Measurements from ENCODE around the gene LYAR. TPM values are rescaled to one million over a fixed set of nuclear protein-coding genes. Genes with fewer than 3 reads are reported as not detected.

The LYAR gene
- total RNA-seq, 1 experiment from 2014 or later = 37.5 TPM

DNA sequence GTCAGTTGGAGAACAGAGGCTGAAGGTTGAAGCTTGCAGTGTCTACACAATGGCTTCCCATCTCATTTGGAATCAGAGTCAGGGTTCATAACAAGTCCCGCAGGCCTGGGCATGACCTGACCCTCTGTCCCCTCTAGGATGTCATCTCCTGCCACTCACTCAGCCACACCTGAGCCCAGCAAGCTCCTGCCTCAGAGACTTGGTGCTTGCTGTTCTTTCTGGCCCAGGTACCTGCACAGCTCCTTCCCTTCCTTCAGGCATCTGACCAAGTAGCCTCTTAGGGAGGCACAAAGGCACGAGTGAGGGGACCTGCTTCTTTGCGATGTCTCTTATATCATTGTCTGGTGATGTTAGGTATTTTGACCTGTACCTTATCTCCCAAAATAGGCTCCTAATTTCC lies 9.1 kb upstream of the LYAR start:
- TF ChIP-seq, protein P1, sequence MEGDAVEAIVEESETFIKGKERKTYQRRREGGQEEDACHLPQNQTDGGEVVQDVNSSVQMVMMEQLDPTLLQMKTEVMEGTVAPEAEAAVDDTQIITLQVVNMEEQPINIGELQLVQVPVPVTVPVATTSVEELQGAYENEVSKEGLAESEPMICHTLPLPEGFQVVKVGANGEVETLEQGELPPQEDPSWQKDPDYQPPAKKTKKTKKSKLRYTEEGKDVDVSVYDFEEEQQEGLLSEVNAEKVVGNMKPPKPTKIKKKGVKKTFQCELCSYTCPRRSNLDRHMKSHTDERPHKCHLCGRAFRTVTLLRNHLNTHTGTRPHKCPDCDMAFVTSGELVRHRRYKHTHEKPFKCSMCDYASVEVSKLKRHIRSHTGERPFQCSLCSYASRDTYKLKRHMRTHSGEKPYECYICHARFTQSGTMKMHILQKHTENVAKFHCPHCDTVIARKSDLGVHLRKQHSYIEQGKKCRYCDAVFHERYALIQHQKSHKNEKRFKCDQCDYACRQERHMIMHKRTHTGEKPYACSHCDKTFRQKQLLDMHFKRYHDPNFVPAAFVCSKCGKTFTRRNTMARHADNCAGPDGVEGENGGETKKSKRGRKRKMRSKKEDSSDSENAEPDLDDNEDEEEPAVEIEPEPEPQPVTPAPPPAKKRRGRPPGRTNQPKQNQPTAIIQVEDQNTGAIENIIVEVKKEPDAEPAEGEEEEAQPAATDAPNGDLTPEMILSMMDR (conservative IDR thresholded peaks at IDR 0.05; ENCODE audit: low read depth, low read length) = no peak
- TF ChIP-seq EZH2 (IDR thresholded peaks at IDR 0.05; ENCODE audit: low read length, unreplicated experiment) (no peak), EZH2phosphoT487 (IDR thresholded peaks at IDR 0.05; ENCODE audit: borderline replicate concordance, low read length) (no peak)
- no peak overlapping the region for H3K4me2 ChIP-seq (ENCODE audit: low read length)
- ChIA-PET POLR2A (ENCODE audit: unreplicated experiment) (no interaction called here), CTCF (no interaction called here)
- H3K9me3 ChIP-seq (ENCODE audit: low read length) = no peaks in the 10 kb centered on the region
- H4K20me1 ChIP-seq (ENCODE audit: low read length) = no peaks in the 10 kb centered on the region
- H3K79me2 ChIP-seq (ENCODE audit: low read length) = 0 out of 2 replicates have a peak, but pooled peaks cover 5% of the 10 kb centered on the region
- BruUV-seq (replicated peaks) = no TSS peak
- no peak overlapping the region for H3K27ac ChIP-seq (ENCODE audit: low read length)
- H3K4me1 ChIP-seq (ENCODE audit: insufficient read depth, low read length) = no peaks in the 10 kb centered on the region
- no peaks in the 10 kb centered on the region for H3K9me2 ChIP-seq (replicated peaks; ENCODE audit: low read length)
- H3K27me3 ChIP-seq (ENCODE audit: low read length) = no peaks in the 10 kb centered on the region
- no peak overlapping the region for H3K9ac ChIP-seq (ENCODE audit: low read length)
- ATAC-seq (no peak), DNase-seq (no peak)
- no peaks in the 10 kb centered on the region for H3F3A ChIP-seq (ENCODE audit: low read length, unreplicated experiment)
- no peak overlapping the region for H3K4me3 ChIP-seq (ENCODE audit: low read length)
- no peaks in the 10 kb centered on the region for H3K36me3 ChIP-seq (ENCODE audit: low read depth, low read length)
- H2AFZ ChIP-seq (ENCODE audit: low read length) = no peak overlapping the region
- intact Hi-C loops (cut with micrococcal nuclease) = no loop called here

DNA sequence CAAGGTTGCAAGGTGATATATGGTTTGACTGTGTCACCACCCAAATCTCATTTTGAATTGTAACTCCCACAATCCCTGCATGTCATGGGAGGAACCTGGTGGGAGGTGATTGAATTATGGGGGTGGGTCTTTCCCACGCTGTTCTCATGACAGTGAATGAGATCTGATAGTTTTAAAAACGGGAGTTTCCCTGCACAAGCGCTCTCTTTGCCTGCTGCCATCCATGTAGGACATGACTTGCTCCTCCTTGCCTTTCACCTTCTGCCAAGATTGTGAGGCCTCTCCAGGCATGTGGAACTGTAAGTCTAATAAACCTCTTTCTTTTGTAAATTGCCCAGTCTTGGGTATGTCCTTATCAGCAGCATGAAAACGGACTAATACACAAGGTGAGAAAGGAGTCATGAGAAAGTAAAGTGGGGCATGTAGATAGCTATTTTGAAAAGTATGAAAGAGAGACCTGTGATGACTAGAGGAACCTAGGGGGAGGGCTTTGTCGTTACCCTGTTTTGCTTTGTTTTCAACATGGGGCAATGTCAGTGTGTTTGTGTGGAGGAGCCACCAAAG lies 6.4 kb upstream of the LYAR start:
- ChIA-PET POLR2A (ENCODE audit: unreplicated experiment) (no interaction called here), CTCF (no interaction called here)
- no peak overlapping the region for H3K4me2 ChIP-seq (ENCODE audit: low read length)
- TF ChIP-seq, protein P1 (conservative IDR thresholded peaks at IDR 0.05; ENCODE audit: low read depth, low read length) = no peak
- TF ChIP-seq EZH2phosphoT487 (IDR thresholded peaks at IDR 0.05; ENCODE audit: borderline replicate concordance, low read length) (no peak), EZH2 (IDR thresholded peaks at IDR 0.05; ENCODE audit: low read length, unreplicated experiment) (no peak)
- peaks cover 29% of the 10 kb centered on the region for H3K79me2 ChIP-seq (ENCODE audit: low read length)
- no peak overlapping the region for H2AFZ ChIP-seq (ENCODE audit: low read length)
- ATAC-seq = no peak
- H3F3A ChIP-seq (ENCODE audit: low read length, unreplicated experiment) = no peaks in the 10 kb centered on the region
- BruUV-seq (replicated peaks) = no TSS peak
- H3K27ac ChIP-seq (ENCODE audit: low read length) = no peak overlapping the region
- H3K4me3 ChIP-seq (ENCODE audit: low read length) = no peak overlapping the region
- H3K27me3 ChIP-seq (ENCODE audit: low read length) = no peaks in the 10 kb centered on the region
- no peaks in the 10 kb centered on the region for H3K9me2 ChIP-seq (replicated peaks; ENCODE audit: low read length)
- peaks cover 4% of the 10 kb centered on the region for H3K4me1 ChIP-seq (ENCODE audit: insufficient read depth, low read length)
- no peaks in the 10 kb centered on the region for H3K9me3 ChIP-seq (ENCODE audit: low read length)
- no peak overlapping the region for H3K9ac ChIP-seq (ENCODE audit: low read length)
- H3K36me3 ChIP-seq (ENCODE audit: low read depth, low read length) = no peaks in the 10 kb centered on the region
- no peak for DNase-seq
- no peaks in the 10 kb centered on the region for H4K20me1 ChIP-seq (ENCODE audit: low read length)
- intact Hi-C loops (cut with micrococcal nuclease) = no loop called here

DNA sequence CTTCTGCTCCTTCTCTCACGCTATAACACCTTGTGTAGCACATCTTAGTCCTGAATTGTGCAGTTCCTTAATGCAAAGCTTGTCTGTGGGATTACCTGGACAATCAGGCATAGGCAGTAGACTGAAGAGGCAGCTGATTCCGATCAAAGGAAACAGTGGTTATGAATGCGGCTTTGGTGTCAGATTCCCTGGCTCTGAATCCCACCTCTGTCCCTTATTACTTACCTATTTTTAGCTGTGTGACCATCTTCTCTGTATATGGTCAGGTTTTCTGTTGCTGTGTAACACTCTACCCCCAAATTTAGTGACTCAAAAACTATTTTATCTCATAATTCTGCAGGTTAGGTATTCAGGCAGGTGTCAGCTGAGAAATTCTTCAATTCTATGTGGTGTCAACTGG lies 3.3 kb upstream of the LYAR start:
- H3K27me3 ChIP-seq (ENCODE audit: low read length) = no peaks in the 10 kb centered on the region
- H4K20me1 ChIP-seq (ENCODE audit: low read length) = no peaks in the 10 kb centered on the region
- no TSS peak for BruUV-seq (replicated peaks)
- no peaks in the 10 kb centered on the region for H3K9me3 ChIP-seq (ENCODE audit: low read length)
- H3K4me2 ChIP-seq (ENCODE audit: low read length) = no peak overlapping the region
- H3K4me1 ChIP-seq (ENCODE audit: insufficient read depth, low read length) = peaks cover 14% of the 10 kb centered on the region
- POLR2A ChIA-PET (ENCODE audit: unreplicated experiment) = no interaction called here
- H3K9ac ChIP-seq (ENCODE audit: low read length) = no peak overlapping the region
- H3K9me2 ChIP-seq (replicated peaks; ENCODE audit: low read length) = no peaks in the 10 kb centered on the region
- peaks cover 58% of the 10 kb centered on the region for H3K79me2 ChIP-seq (ENCODE audit: low read length)
- H3K4me3 ChIP-seq (ENCODE audit: low read length) = no peak overlapping the region
- TF ChIP-seq EZH2 (IDR thresholded peaks at IDR 0.05; ENCODE audit: low read length, unreplicated experiment) (no peak), EZH2phosphoT487 (IDR thresholded peaks at IDR 0.05; ENCODE audit: borderline replicate concordance, low read length) (no peak)
- TF ChIP-seq, protein P1 (conservative IDR thresholded peaks at IDR 0.05; ENCODE audit: low read depth, low read length) = no peak
- no peak overlapping the region for H2AFZ ChIP-seq (ENCODE audit: low read length)
- no peaks in the 10 kb centered on the region for H3F3A ChIP-seq (ENCODE audit: low read length, unreplicated experiment)
- H3K27ac ChIP-seq (ENCODE audit: low read length) = no peak overlapping the region
- intact Hi-C loops (cut with micrococcal nuclease) = no loop called here
- ATAC-seq = no peak
- CTCF ChIA-PET = no interaction called here
- H3K36me3 ChIP-seq (ENCODE audit: low read depth, low read length) = no peaks in the 10 kb centered on the region
- DNase-seq = no peak
